Measurements from ENCODE around the gene TSHR.

DNA sequence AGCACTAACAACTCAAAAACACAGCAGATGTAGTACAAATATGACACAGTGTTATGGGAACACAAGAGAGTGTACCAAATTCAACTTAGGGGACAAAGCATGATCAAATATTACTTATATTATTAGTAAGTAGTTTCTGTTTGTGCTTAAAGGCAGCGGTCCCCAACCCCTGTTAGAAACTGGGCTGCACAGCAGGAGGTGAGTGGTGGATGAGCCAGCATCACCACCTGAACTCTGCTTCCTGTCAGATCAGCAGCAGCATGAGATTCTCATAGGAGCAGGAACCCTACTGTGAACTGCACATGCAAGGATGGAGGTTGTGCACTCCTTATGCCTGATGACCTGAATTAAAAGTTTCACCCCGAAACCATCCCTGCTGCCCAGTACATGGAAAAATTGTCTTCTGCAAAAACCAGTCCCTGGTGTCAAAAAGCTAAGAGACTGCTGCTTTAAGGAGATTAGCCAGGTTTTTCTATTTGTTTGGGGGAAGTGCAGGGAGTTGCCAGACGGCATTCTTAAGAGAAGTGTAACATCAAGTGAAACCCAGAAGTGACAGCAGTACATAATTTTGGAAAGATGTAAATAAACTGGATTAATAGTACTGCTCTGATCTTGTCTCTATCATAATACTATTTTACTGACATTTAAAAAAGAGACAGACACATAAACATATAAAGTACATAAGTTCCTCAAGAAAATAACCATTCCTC, 238.7 kb downstream of the TSHR start:
- TF ChIP-seq POLR2A (IDR thresholded peaks at IDR 0.05; ENCODE audit: low read length) (no peak), GATA1 (IDR thresholded peaks at IDR 0.05; ENCODE audit: low read depth, low read length) (no peak)
